OCI-LY1 (cell line): ENCODE data around the gene SKP1.
"Not testable (repeated sequence)": the region's sequence is repeated elsewhere in the genome, so short reads cannot be mapped to it uniquely, and the experiment has no call there.

Experiments
- H2AFZ ChIP-seq: fragments of 200-600 bp; sonication (generic), shearing (Covaris generic); 2 replicates; pipeline ENCODE4 v1.6.0; 2014; ENCODE audit warnings: antibody characterized with exemption, mild to moderate bottlenecking, low read length
- H3F3A ChIP-seq: fragments of 200-600 bp; sonication (generic), shearing (Covaris generic); 2 replicates; pipeline ENCODE4 v1.6.0; 2014; ENCODE audit warnings: mild to moderate bottlenecking, antibody characterized with exemption, low read length, moderate library complexity; ENCODE audit not compliant: insufficient read depth
- H3K27ac ChIP-seq: fragments of 200-600 bp; sonication (generic); 2 replicates; pipeline ENCODE4 v1.5.1; 2014; ENCODE audit warnings: low read length, mixed run types, mild to moderate bottlenecking, low read depth; ENCODE audit not compliant: poor library complexity, severe bottlenecking
- H3K27me3 ChIP-seq: fragments of 200-600 bp; sonication (generic); 2 replicates; pipeline ENCODE4 v1.6.0; 2014; ENCODE audit warnings: antibody characterized with exemption, mild to moderate bottlenecking, low read length, moderate library complexity; ENCODE audit not compliant: insufficient read depth
- H3K36me3 ChIP-seq: fragments of 200-600 bp; sonication (generic); 2 replicates; pipeline ENCODE4 v1.6.1; 2014; ENCODE audit warnings: mild to moderate bottlenecking, antibody characterized with exemption, low read length, moderate library complexity, mixed read lengths; ENCODE audit not compliant: insufficient read depth
- H3K4me1 ChIP-seq: fragments of 200-600 bp; sonication (generic); 2 replicates; pipeline ENCODE4 v1.5.1; 2014; ENCODE audit warnings: mild to moderate bottlenecking, low read length, moderate library complexity; ENCODE audit not compliant: insufficient read depth, severe bottlenecking
- H3K4me2 ChIP-seq: fragments of 200-600 bp; sonication (generic), shearing (Covaris generic); 2 replicates; pipeline ENCODE4 v1.6.1; 2014; ENCODE audit warnings: low read length
- H3K4me3 ChIP-seq: fragments of 200-600 bp; sonication (generic); 2 replicates; pipeline ENCODE4 v1.5.1; 2014; ENCODE audit warnings: low read length, low read depth, mild to moderate bottlenecking, mixed read lengths; ENCODE audit not compliant: poor library complexity, severe bottlenecking
- H3K79me2 ChIP-seq: fragments of 200-600 bp; shearing (Covaris generic); 2 replicates; pipeline ENCODE4 v1.6.1; 2016; ENCODE audit warnings: mixed run types, low read length, mixed read lengths; ENCODE audit not compliant: insufficient read depth
- H3K9ac ChIP-seq: fragments of 200-600 bp; sonication (generic), shearing (Covaris generic); 2 replicates; pipeline ENCODE4 v1.6.1; 2014; ENCODE audit warnings: mild to moderate bottlenecking, low read length, mixed read lengths
- H3K9me2 ChIP-seq: fragments of 200-600 bp; sonication (generic), shearing (Covaris generic); 2 replicates; pipeline ENCODE4 v1.6.1; 2014; ENCODE audit warnings: low read depth, mild to moderate bottlenecking, low read length, mixed read lengths
- H3K9me3 ChIP-seq: fragments of 200-600 bp; shearing (Covaris generic); 2 replicates; pipeline ENCODE4 v1.6.1; 2014; ENCODE audit warnings: low read length, mixed read lengths
- H4K20me1 ChIP-seq: fragments of 200-600 bp; sonication (generic), shearing (Covaris generic); 2 replicates; pipeline ENCODE4 v1.6.0; 2016; ENCODE audit warnings: mild to moderate bottlenecking, low read length; ENCODE audit not compliant: insufficient read depth
- CTCF ChIP-seq: fragments of 200-600 bp; sonication (generic), shearing (Covaris generic); IDR thresholded peaks from 2 replicates; pipeline ENCODE4 v1.5.1; 2017; ENCODE audit warnings: mild to moderate bottlenecking, antibody characterized with exemption, low read length, moderate library complexity, mixed read lengths
- EZH2 ChIP-seq: fragments of 200-600 bp; sonication (generic), shearing (Covaris generic); IDR thresholded peaks from 2 replicates; pipeline ENCODE4 v1.8.0; 2017; ENCODE audit warnings: borderline replicate concordance, mixed run types, mild to moderate bottlenecking, antibody characterized with exemption, low read length, moderate library complexity, mixed read lengths

SKP1 gene

GRCh38 chr5:134223406-134224248, 46.9 kb upstream of the SKP1 start:
- H3K9ac ChIP-seq, result peak overlapping the region; percentile 100
- peaks cover 64% of the 10 kb centered on the region for H3K4me1 ChIP-seq
- H3K27me3 ChIP-seq, result no peaks in the 10 kb centered on the region
- peak overlapping the region; percentile 83 for H3K4me2 ChIP-seq
- no peaks in the 10 kb centered on the region for H4K20me1 ChIP-seq
- H3K4me3 ChIP-seq, result peak overlapping the region; percentile 98
- peaks cover 46% of the 10 kb centered on the region for H3K36me3 ChIP-seq
- no peaks in the 10 kb centered on the region for H3K9me2 ChIP-seq
- H3K79me2 ChIP-seq, result peaks cover 72% of the 10 kb centered on the region
- H2AFZ ChIP-seq, result no peak overlapping the region
- no peaks in the 10 kb centered on the region for H3K9me3 ChIP-seq
- no peak overlapping the region for H3K27ac ChIP-seq
- TF ChIP-seq CTCF, result no peak
- TF ChIP-seq EZH2, result no peak
- no peaks in the 10 kb centered on the region for H3F3A ChIP-seq

- not testable (repeated sequence) for H3F3A ChIP-seq, H3K9me2 ChIP-seq, H3K4me3 ChIP-seq, H3K27me3 ChIP-seq, H4K20me1 ChIP-seq, H2AFZ ChIP-seq, H3K9me3 ChIP-seq, H3K9ac ChIP-seq
- Histone ChIP-seq H3K4me1 (peaks cover 58% of the 10 kb centered on the region), H3K27ac (peak overlapping the region; percentile 29), H3K36me3 (peaks cover 60% of the 10 kb centered on the region), H3K4me2 (peak overlapping the region; percentile 83; the same call in 1 of the 2 replicates), H3K79me2 (peaks cover 92% of the 10 kb centered on the region)
These were observed 44.9 kb upstream of the SKP1 start for GRCh38 chr5:134221690-134222089.

- Histone ChIP-seq H3K4me1 (peaks cover 43% of the 10 kb centered on the region), H3F3A (no peaks in the 10 kb centered on the region), H3K9ac (no peak overlapping the region), H3K79me2 (peaks cover 100% of the 10 kb centered on the region), H2AFZ (no peak overlapping the region), H4K20me1 (no peaks in the 10 kb centered on the region), H3K9me2 (no peaks in the 10 kb centered on the region), H3K4me3 (no peak overlapping the region), H3K27ac (no peak overlapping the region), H3K36me3 (peaks cover 55% of the 10 kb centered on the region), H3K9me3 (no peaks in the 10 kb centered on the region), H3K4me2 (no peak overlapping the region), H3K27me3 (no peaks in the 10 kb centered on the region)
- TF ChIP-seq EZH2 (no peak), CTCF (no peak)
These were observed 39.0 kb upstream of the SKP1 start for GRCh38 chr5:134215757-134216156.

GRCh38 chr5:134211263-134212031, 34.7 kb upstream of the SKP1 start:
- H3K4me1 ChIP-seq, result peaks cover 41% of the 10 kb centered on the region
- not testable (repeated sequence) for H3K9me3 ChIP-seq, H3K9ac ChIP-seq, H3K27ac ChIP-seq, H3K4me2 ChIP-seq, H4K20me1 ChIP-seq, H3F3A ChIP-seq, H2AFZ ChIP-seq, H3K27me3 ChIP-seq, H3K9me2 ChIP-seq, H3K4me3 ChIP-seq
- peaks cover 100% of the 10 kb centered on the region for H3K79me2 ChIP-seq
- peaks cover 35% of the 10 kb centered on the region for H3K36me3 ChIP-seq
